GM18520 (cell line): ENCODE measurements around the gene APOBEC3A.
"Not testable (repeated sequence)": the region's sequence is repeated elsewhere in the genome, so short reads cannot be mapped to it uniquely, and the experiment has no call there.

Experiments used
- ATAC-seq: cut with Tn5 transposase; IDR thresholded peaks from one replicate; pipeline ENCODE4 v1.9.1; 2021; ENCODE audit not compliant: unreplicated experiment

Gene APOBEC3A

GRCh38 chr22:38977289-38977688 is 19.9 kb downstream of the APOBEC3A start:
- ATAC-seq, result not testable (repeated sequence)

- ATAC-seq, result not testable (repeated sequence)
Observed at GRCh38 chr22:38980587-38980986, 23.2 kb downstream of the APOBEC3A start.

- ATAC-seq, result no peak
Observed at GRCh38 chr22:38981005-38981991, 23.9 kb downstream of the APOBEC3A start.

- peak; percentile 41 for ATAC-seq
Observed at GRCh38 chr22:38981992-38982927, 24.9 kb downstream of the APOBEC3A start, which contains the start of gene APOBEC3B. Gene APOBEC3B, plus strand, starts transcription at chr22:38982347. Its CDS starts 107 bp downstream, at chr22:38982454.

GRCh38 chr22:38984224-38984623 is 26.8 kb downstream of the APOBEC3A start:
- ATAC-seq, result no peak

GRCh38 chr22:38984784-38985757 is 27.7 kb downstream of the APOBEC3A start:
- peak; percentile 66 for ATAC-seq

- ATAC-seq, result no peak
Observed at GRCh38 chr22:38986629-38987028, 29.2 kb downstream of the APOBEC3A start.

- no peak for ATAC-seq
Observed at GRCh38 chr22:38987171-38987895, 29.9 kb downstream of the APOBEC3A start.

GRCh38 chr22:38989466-38989865 is 32.1 kb downstream of the APOBEC3A start:
- no peak for ATAC-seq

GRCh38 chr22:38992871-38993371 is 35.5 kb downstream of the APOBEC3A start:
- ATAC-seq, result not testable (repeated sequence)

- no peak for ATAC-seq
Observed at GRCh38 chr22:38996105-38996504, 38.7 kb downstream of the APOBEC3A start.

- no peak for ATAC-seq
Observed at GRCh38 chr22:38997518-38997917, 40.1 kb downstream of the APOBEC3A start.

- peak; percentile 64 for ATAC-seq
Observed at GRCh38 chr22:39003165-39003638, 45.8 kb downstream of the APOBEC3A start.

GRCh38 chr22:39007177-39007576 is 49.8 kb downstream of the APOBEC3A start:
- ATAC-seq, result no peak

- ATAC-seq, result not testable (repeated sequence)
Observed at GRCh38 chr22:39008271-39008850, 51.0 kb downstream of the APOBEC3A start.

- no peak for ATAC-seq
Observed at GRCh38 chr22:39010946-39011345, 53.5 kb downstream of the APOBEC3A start.
